T-helper 17 cell (primary cell): ENCODE data around the gene RGS9BP. TPM values are rescaled to one million over a fixed set of nuclear protein-coding genes. Genes with fewer than 3 reads are reported as not detected.
A peak's percentile ranks its signal among the peaks of the same experiment; 100 is the strongest.
"Not testable (repeated sequence)": the region's sequence is repeated elsewhere in the genome, so short reads cannot be mapped to it uniquely, and the experiment has no call there.

Source experiments
- ATAC-seq: fragments of 150-1000 bp; cut with Tn5 transposase; 2 replicates; pipeline ENCODE4 v1.10.0; 2021; ENCODE audit warnings: mild to moderate bottlenecking, moderate library complexity
- DNase-seq, 3 donors: peaks; one replicate each; pipeline versions ENCODE4 v3.0.0 to v3.0.0-alpha.2; 2020 to 2021
- H3K9me3 ChIP-seq: one replicate; pipeline ENCODE4 v1.7.0; 2013; ENCODE audit warnings: low read length, mild to moderate bottlenecking; ENCODE audit not compliant: control insufficient read depth, poor library complexity, severe bottlenecking
- H3K27ac Mint-ChIP-seq: one replicate; pipeline ENCODE4 v1.8.0; 2022; ENCODE audit warnings: mild to moderate bottlenecking, moderate library complexity, mixed read lengths
- H3K27me3 Mint-ChIP-seq: one replicate; pipeline ENCODE4 v1.8.0; 2022; ENCODE audit warnings: mixed read lengths
- H3K36me3 Mint-ChIP-seq: one replicate; pipeline ENCODE4 v1.8.0; 2022; ENCODE audit warnings: low read depth, mixed read lengths
- H3K4me1 Mint-ChIP-seq: one replicate; pipeline ENCODE4 v1.8.0; 2022; ENCODE audit warnings: mild to moderate bottlenecking, mixed read lengths
- H3K4me3 Mint-ChIP-seq: one replicate; pipeline ENCODE4 v1.8.0; 2022; ENCODE audit warnings: mild to moderate bottlenecking, moderate library complexity, mixed read lengths
- total RNA-seq, 4 donors: library from RNA in 2 of 4; stranded (reverse) in 2 of 4; gene quantifications; one replicate each; pipeline ENCODE4 v1.2.3 and lab custom pipeline; 2022 to 2026

The RGS9BP gene, protein sequence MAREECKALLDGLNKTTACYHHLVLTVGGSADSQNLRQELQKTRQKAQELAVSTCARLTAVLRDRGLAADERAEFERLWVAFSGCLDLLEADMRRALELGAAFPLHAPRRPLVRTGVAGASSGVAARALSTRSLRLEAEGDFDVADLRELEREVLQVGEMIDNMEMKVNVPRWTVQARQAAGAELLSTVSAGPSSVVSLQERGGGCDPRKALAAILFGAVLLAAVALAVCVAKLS
- under 1 TPM; 0.10 to 0.52 TPM for total RNA-seq
- total RNA-seq (lab: John Stamatoyannopoulos, UW) = 0.68 to 1.5 reads per million in 2 donors

DNA sequence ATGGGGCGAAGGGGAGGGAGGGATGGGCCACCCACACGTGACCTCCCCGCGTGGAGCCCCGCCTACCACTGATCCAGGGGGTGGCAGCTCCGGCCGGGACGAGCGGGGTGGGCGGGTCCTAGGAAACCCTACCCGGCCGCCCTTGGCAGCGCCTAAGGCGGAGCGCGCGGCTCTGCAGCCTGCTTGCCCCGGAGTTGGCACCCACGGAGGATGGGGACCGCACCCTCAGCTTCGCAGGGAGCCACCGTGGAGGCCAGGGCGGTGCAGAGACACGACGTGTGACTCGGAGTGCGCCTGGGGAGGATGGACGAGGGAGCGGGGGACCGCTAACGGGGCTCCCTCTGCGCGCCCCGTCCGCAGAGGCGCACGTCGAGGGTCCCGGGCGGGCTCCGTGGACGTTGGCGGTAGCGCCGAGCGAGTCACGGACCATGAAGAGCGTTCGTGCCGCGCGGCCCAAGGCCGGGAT lies at the start of gene RGS9BP:
Gene RGS9BP, plus strand, starts transcription at position 129 of the 466 bp plus-strand sequence. CDS start 416 bp downstream, outside the sequence.
- peaks cover 9% of the 10 kb centered on the region for H3K27me3 Mint-ChIP-seq
- H3K9me3 ChIP-seq = no peaks in the 10 kb centered on the region
- H3K36me3 Mint-ChIP-seq = peaks cover 2% of the 10 kb centered on the region
- peak; percentile 49 for ATAC-seq
- H3K4me3 Mint-ChIP-seq = peak within 1 kb of the TSS; percentile 96
- peaks cover 23% of the 10 kb centered on the region for H3K4me1 Mint-ChIP-seq
- peak within 1 kb of the TSS; percentile 34 for H3K27ac Mint-ChIP-seq
- DNase-seq = peak; percentile 48 to 72 (median 72)

DNA sequence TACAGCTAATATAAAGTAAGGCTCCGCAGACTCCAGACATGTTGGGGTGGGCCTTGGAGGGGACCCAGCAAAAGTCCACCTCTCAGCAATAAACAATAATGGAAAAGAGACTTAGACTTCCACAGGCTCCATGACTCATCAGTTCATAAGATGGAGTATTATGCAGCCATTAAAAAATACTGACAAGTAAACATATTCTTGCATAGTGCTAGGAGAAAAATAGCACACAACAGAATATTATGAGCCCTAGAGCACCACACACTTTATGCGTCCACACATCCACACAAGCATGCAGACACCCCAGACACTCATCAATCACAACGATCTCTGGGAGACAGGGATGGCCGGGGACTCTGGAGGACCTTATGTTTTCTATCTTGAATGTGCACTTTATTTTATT lies 48.7 kb upstream of the RGS9BP start:
- no peaks in the 10 kb centered on the region for H3K27me3 Mint-ChIP-seq
- H3K36me3 Mint-ChIP-seq = no peaks in the 10 kb centered on the region
- no peak overlapping the region for H3K4me3 Mint-ChIP-seq
- ATAC-seq = no peak
- DNase-seq = no peak
- H3K4me1 Mint-ChIP-seq = no peaks in the 10 kb centered on the region
- H3K27ac Mint-ChIP-seq = no peak overlapping the region
- no peaks in the 10 kb centered on the region for H3K9me3 ChIP-seq

DNA sequence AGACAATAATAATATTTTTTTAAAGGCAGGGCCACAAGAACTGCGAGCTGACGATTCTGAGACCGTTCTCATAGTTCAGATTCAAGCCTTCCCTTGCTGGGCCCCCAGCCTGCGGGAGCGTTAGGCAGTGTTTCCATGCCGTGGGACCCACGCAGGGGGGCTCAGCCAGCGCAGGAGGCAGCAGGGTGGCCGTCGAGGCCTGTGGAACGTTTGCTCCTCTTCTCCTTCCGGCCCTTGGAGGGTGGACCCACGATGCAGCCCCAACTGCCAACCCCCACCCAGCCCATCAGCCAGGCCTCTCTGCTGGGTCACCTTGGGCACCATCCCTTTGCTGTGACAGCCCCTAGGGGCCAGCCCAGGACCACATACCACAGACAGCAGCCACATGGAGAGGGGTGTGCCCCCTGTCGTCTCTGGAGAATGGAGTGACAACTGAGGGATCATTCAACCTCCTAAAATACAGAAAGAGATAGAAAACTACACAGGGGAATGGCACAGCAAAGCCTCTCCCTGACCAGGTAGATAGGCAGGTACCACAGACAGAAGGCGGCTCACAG lies 47.9 kb upstream of the RGS9BP start:
- H3K4me1 Mint-ChIP-seq = no peaks in the 10 kb centered on the region
- peak overlapping the region; percentile 14 for H3K27ac Mint-ChIP-seq
- H3K36me3 Mint-ChIP-seq = no peaks in the 10 kb centered on the region

DNA sequence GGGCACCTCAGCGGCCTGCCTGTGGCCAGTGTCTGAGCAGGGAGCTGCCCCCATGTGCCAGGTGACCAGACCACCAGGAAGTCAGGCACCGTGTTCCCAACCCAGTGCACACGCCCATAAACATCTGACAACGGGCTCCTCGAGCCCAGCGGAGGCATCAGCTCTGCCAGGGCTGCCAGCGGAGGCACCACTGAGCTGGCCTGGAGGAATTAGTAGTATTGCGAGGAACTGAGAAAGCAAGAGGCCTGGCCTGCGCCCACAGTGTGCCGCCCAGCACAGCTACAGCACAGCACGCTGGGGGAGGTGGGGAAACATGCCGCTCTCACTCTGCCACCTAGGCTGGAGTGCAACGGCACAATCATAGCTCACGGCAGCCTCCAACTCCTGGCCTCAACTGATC lies 45.3 kb upstream of the RGS9BP start:
- no peaks in the 10 kb centered on the region for H3K9me3 ChIP-seq
- DNase-seq (no peak), ATAC-seq (no peak)
- Mint-ChIP-seq H3K36me3 (no peaks in the 10 kb centered on the region), H3K4me1 (no peaks in the 10 kb centered on the region), H3K27me3 (no peaks in the 10 kb centered on the region), H3K27ac (no peak overlapping the region), H3K4me3 (no peak overlapping the region)

More for the DNA sequence above, 47.9 kb upstream of the RGS9BP start:
- DNase-seq (no peak), ATAC-seq (no peak)
- H3K27me3 Mint-ChIP-seq = no peaks in the 10 kb centered on the region
- H3K4me3 Mint-ChIP-seq = no peak overlapping the region
- H3K9me3 ChIP-seq = no peaks in the 10 kb centered on the region

GRCh38 chr19:32631381-32631780 lies 44.3 kb upstream of the RGS9BP start:
- no peaks in the 10 kb centered on the region for H3K9me3 ChIP-seq
- Mint-ChIP-seq H3K4me1 (no peaks in the 10 kb centered on the region), H3K27me3 (no peaks in the 10 kb centered on the region), H3K4me3 (no peak overlapping the region), H3K36me3 (no peaks in the 10 kb centered on the region), H3K27ac (no peak overlapping the region)
- ATAC-seq (no peak), DNase-seq (no peak)

- Mint-ChIP-seq H3K27ac (no peak overlapping the region), H3K36me3 (no peaks in the 10 kb centered on the region), H3K4me3 (no peak overlapping the region), H3K27me3 (no peaks in the 10 kb centered on the region), H3K4me1 (no peaks in the 10 kb centered on the region)
- H3K9me3 ChIP-seq = no peaks in the 10 kb centered on the region
- DNase-seq = no peak
- ATAC-seq = no peak
These were observed 38.2 kb upstream of the RGS9BP start for GRCh38 chr19:32637480-32637879.

DNA sequence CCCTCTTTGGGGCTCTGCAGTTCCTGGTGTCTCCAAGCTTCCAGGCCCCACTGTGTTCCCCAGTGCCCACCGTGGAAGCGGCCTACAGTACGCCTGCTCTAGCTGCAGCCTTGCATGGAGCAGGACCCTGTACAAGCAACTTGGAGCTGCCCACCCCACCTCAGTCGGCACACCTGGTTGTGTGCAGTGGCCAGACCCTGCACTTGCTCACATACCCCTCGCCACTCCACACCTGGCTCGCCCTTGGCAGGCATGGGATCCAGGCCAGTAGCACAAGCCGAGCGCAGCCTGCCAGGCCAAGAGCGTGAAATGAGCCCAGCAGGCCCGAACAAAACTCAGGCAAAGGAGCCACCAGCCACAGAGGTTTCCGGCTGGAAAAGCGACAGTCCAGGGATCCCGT lies 37.0 kb upstream of the RGS9BP start:
- no peak for ATAC-seq
- H3K27me3 Mint-ChIP-seq = no peaks in the 10 kb centered on the region
- H3K4me1 Mint-ChIP-seq = peaks cover 9% of the 10 kb centered on the region

DNA sequence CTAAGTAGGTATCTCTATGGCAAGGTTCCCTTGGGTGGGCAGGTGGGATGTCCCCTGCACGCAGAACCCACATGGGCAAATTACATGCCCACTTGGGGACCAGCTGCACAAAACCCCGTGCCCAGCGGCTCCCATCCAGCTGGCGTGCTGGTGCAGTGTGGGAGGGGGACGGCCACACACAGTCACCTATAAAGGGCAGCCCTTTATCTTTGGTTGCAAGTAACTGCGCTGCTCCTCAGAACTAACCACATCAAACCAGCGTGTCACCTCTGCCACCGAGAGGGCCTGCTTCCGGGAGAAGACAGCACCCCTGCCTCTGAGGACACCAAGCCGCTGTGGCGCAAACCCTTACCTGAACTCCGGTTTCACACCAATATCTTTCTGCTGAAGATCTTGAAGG lies 32.9 kb upstream of the RGS9BP start:
- no peaks in the 10 kb centered on the region for H3K36me3 Mint-ChIP-seq
- H3K4me3 Mint-ChIP-seq = peak overlapping the region; percentile 41
- ATAC-seq (peak; percentile 99), DNase-seq (peak; percentile 19 to 29 (median 20))
- H3K27ac Mint-ChIP-seq = peak overlapping the region; percentile 68
- H3K27me3 Mint-ChIP-seq = no peaks in the 10 kb centered on the region
- H3K4me1 Mint-ChIP-seq = peaks cover 13% of the 10 kb centered on the region
- no peaks in the 10 kb centered on the region for H3K9me3 ChIP-seq

More for the DNA sequence above, 37.0 kb upstream of the RGS9BP start:
- no peaks in the 10 kb centered on the region for H3K9me3 ChIP-seq
- no peaks in the 10 kb centered on the region for H3K36me3 Mint-ChIP-seq
- H3K27ac Mint-ChIP-seq = no peak overlapping the region
- no peak for DNase-seq
- no peak overlapping the region for H3K4me3 Mint-ChIP-seq

- H3K4me1 Mint-ChIP-seq = peaks cover 13% of the 10 kb centered on the region
- H3K9me3 ChIP-seq = no peaks in the 10 kb centered on the region
- no peak overlapping the region for H3K4me3 Mint-ChIP-seq
- H3K27me3 Mint-ChIP-seq = no peaks in the 10 kb centered on the region
- no peak for DNase-seq
- peak overlapping the region; percentile 67 for H3K27ac Mint-ChIP-seq
- H3K36me3 Mint-ChIP-seq = no peaks in the 10 kb centered on the region
- no peak for ATAC-seq
These were observed 29.1 kb upstream of the RGS9BP start for GRCh38 chr19:32646556-32646955.

- H3K4me3 Mint-ChIP-seq = no peak overlapping the region
- H3K27me3 Mint-ChIP-seq = no peaks in the 10 kb centered on the region
- DNase-seq (no peak), ATAC-seq (no peak)
- no peaks in the 10 kb centered on the region for H3K9me3 ChIP-seq
- no peaks in the 10 kb centered on the region for H3K36me3 Mint-ChIP-seq
- peaks cover 15% of the 10 kb centered on the region for H3K4me1 Mint-ChIP-seq
- peak overlapping the region; percentile 67 for H3K27ac Mint-ChIP-seq
These were observed 28.3 kb upstream of the RGS9BP start for GRCh38 chr19:32647361-32647760.

- ATAC-seq = no peak
- H3K9me3 ChIP-seq = no peaks in the 10 kb centered on the region
- H3K36me3 Mint-ChIP-seq = no peaks in the 10 kb centered on the region
These were observed 25.9 kb upstream of the RGS9BP start for GRCh38 chr19:32649751-32650150.

GRCh38 chr19:32650671-32651070 lies 25.0 kb upstream of the RGS9BP start:
- H3K9me3 ChIP-seq = no peaks in the 10 kb centered on the region
- H3K36me3 Mint-ChIP-seq = no peaks in the 10 kb centered on the region
- H3K4me3 Mint-ChIP-seq = no peak overlapping the region
- DNase-seq = no peak
- H3K27ac Mint-ChIP-seq = no peak overlapping the region
- H3K27me3 Mint-ChIP-seq = no peaks in the 10 kb centered on the region
- H3K4me1 Mint-ChIP-seq = peaks cover 4% of the 10 kb centered on the region
- ATAC-seq = no peak

More at GRCh38 chr19:32649751-32650150, 25.9 kb upstream of the RGS9BP start:
- no peaks in the 10 kb centered on the region for H3K27me3 Mint-ChIP-seq
- DNase-seq = no peak
- no peak overlapping the region for H3K4me3 Mint-ChIP-seq
- H3K27ac Mint-ChIP-seq = no peak overlapping the region
- peaks cover 4% of the 10 kb centered on the region for H3K4me1 Mint-ChIP-seq

DNA sequence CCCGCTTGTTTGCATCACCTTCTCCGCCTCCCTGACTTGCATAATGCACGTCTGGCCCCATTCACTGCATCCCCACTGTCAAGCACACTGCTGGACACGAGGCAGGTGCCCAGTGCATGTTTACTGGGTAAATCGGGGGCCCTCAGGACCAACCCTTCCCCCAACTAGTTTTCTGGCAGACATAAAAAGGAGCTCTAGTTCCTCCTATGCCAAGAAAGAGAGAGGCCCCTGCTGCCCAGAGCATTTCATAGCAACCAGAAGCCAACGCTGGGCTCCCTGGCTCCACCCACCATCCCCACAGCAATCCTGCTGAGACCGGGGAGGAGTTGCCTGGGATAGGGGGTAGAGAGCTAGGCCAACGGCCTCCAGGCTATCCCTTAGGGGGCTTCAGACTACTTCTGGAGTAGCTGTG lies 23.9 kb upstream of the RGS9BP start:
- H3K36me3 Mint-ChIP-seq = no peaks in the 10 kb centered on the region
- H3K4me3 Mint-ChIP-seq = no peak overlapping the region
- no peak for ATAC-seq
- H3K4me1 Mint-ChIP-seq = peaks cover 4% of the 10 kb centered on the region
- H3K27ac Mint-ChIP-seq = no peak overlapping the region
- no peaks in the 10 kb centered on the region for H3K27me3 Mint-ChIP-seq
- no peaks in the 10 kb centered on the region for H3K9me3 ChIP-seq
- no peak for DNase-seq

DNA sequence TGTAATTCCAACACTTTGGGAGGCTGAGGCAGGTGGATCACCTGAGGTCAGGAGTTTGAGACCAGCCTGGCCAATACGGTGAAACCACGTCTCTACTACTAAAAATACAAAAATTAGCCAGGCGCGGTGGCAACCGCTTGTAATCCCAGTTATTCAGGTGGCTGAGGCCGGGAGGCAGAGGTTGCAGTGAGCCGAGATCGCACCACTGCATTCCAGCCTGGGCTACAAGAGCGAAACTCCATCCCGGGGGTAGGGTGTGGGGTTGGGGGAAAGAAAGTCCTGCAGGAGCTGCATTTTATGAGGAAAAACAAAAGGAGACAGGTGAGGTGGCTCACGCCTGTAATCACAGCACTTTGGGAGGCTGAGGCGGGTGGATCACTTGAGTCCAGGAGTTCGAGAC lies 23.3 kb upstream of the RGS9BP start:
- not testable (repeated sequence) for DNase-seq, H3K27me3 Mint-ChIP-seq, H3K9me3 ChIP-seq, H3K4me3 Mint-ChIP-seq, ATAC-seq, H3K4me1 Mint-ChIP-seq, H3K27ac Mint-ChIP-seq, H3K36me3 Mint-ChIP-seq
